Caco-2 (cell line): ENCODE results near the gene AXIN1. TPM values are rescaled to one million over a fixed set of nuclear protein-coding genes. Genes with fewer than 3 reads are reported as not detected.

Experiments used
- BruUV-seq: library from RNA; stranded (reverse); fragments of 400-500 nt; replicated peaks from 2 replicates; lab custom pipeline; 2021; lab: Mats Ljungman, UMichigan
- CTCF ChIA-PET: fragments of 300-600 bp; sonication (Branson Sonifier 250); formaldehyde crosslinking; loops from one replicate; lab custom pipeline; 2022; ENCODE audit warnings: antibody characterized with exemption; lab: Charles Lee
- POLR2A ChIA-PET: fragments of 300-600 bp; sonication (Branson Sonifier 250); formaldehyde crosslinking; loops from one replicate; lab custom pipeline; 2022; ENCODE audit warnings: antibody characterized with exemption; lab: Charles Lee
- DNase-seq, 2 experiments: peaks; one replicate each; pipeline versions ENCODE4 v3.0.0 to v3.0.0-alpha.2; 2020 to 2022
- H3K27me3 ChIP-seq: replicated peaks from 2 replicates; pipeline ENCODE4 v1.6.0; 2011; ENCODE audit warnings: low read length; ENCODE audit not compliant: control insufficient read depth, insufficient read depth
- H3K36me3 ChIP-seq: 2 replicates; pipeline ENCODE4 v1.5.1; 2011; ENCODE audit warnings: low read length; ENCODE audit not compliant: control insufficient read depth, insufficient read depth
- H3K4me1 ChIP-seq: fragments of 250-450 bp; sonication (Bioruptor Pico); 2 replicates; pipeline ENCODE4 v1.5.1; 2020; ENCODE audit warnings: mild to moderate bottlenecking
- H3K4me3 ChIP-seq: 2 replicates; pipeline ENCODE4 v1.5.1; 2011; ENCODE audit warnings: low read depth, mild to moderate bottlenecking, control low read depth, low read length
- H3K9me3 ChIP-seq: fragments of 250-450 bp; sonication (Bioruptor Pico); 2 replicates; pipeline ENCODE4 v1.5.1; 2020; ENCODE audit warnings: mild to moderate bottlenecking, moderate library complexity
- H3K27ac Mint-ChIP-seq: one replicate; pipeline ENCODE4 v1.8.0; 2022; ENCODE audit warnings: mixed read lengths; ENCODE audit not compliant: unreplicated experiment
- H3K27me3 Mint-ChIP-seq: one replicate; pipeline ENCODE4 v1.8.0; 2022; ENCODE audit warnings: mixed read lengths; ENCODE audit not compliant: insufficient read depth, unreplicated experiment
- H3K36me3 Mint-ChIP-seq: one replicate; pipeline ENCODE4 v1.8.0; 2022; ENCODE audit warnings: mild to moderate bottlenecking, mixed read lengths; ENCODE audit not compliant: insufficient read depth, unreplicated experiment
- H3K4me1 Mint-ChIP-seq: one replicate; pipeline ENCODE4 v1.8.0; 2022; ENCODE audit warnings: low read depth, mixed read lengths; ENCODE audit not compliant: unreplicated experiment
- H3K4me3 Mint-ChIP-seq: one replicate; pipeline ENCODE4 v1.8.0; 2022; ENCODE audit warnings: mild to moderate bottlenecking, moderate library complexity, mixed read lengths; ENCODE audit not compliant: unreplicated experiment
- H3K9me3 Mint-ChIP-seq: one replicate; pipeline ENCODE4 v1.8.0; 2022; ENCODE audit warnings: mixed read lengths; ENCODE audit not compliant: unreplicated experiment
- CTCF ChIP-seq, 2 experiments: fragments of 200-600 bp in 1 of 2; IDR thresholded peaks; 1 replicate in 1 of 2; 2 replicates in 1 of 2; pipeline versions ENCODE4 v1.5.1 to v1.8.0; 2011 to 2022; ENCODE audit warnings: antibody characterized with exemption in 1 of 2, control low read depth in 1 of 2, inconsistent platforms in 1 of 2, low read depth in 1 of 2, low read length in 1 of 2, mild to moderate bottlenecking in 1 of 2, moderate library complexity in 1 of 2; ENCODE audit not compliant: insufficient read depth in 1 of 2, severe bottlenecking in 1 of 2, unreplicated experiment in 1 of 2
- intact Hi-C: fragments of 100-400 bp; cut with micrococcal nuclease; formaldehyde crosslinking; loops from one replicate; pipeline ENCODE4 v1.10.0; 2022; ENCODE audit not compliant: unreplicated experiment
- total RNA-seq: library from RNA; stranded (reverse); gene quantifications from 2 replicates; pipeline ENCODE4 v1.2.3, GENCODE V29; 2022

AXIN1 gene
- total RNA-seq, 1 experiment from 2014 or later = 34.5 TPM

- Histone ChIP-seq H3K4me3 (no peak overlapping the region), H3K9me3 (no peaks in the 10 kb centered on the region), H3K4me1 (no peaks in the 10 kb centered on the region), H3K36me3 (no peaks in the 10 kb centered on the region), H3K27me3 (no peaks in the 10 kb centered on the region)
- Mint-ChIP-seq H3K4me1 (no peaks in the 10 kb centered on the region), H3K9me3 (no peaks in the 10 kb centered on the region), H3K27ac (no peak overlapping the region), H3K4me3 (no peak overlapping the region), H3K27me3 (no peaks in the 10 kb centered on the region), H3K36me3 (peaks cover 13% of the 10 kb centered on the region)
- no TSS peak for BruUV-seq
- no peak for TF ChIP-seq CTCF (IDR thresholded peaks at IDR 0.05; ENCODE audit: insufficient read depth in 1 of 2, low read depth in 1 of 2, low read length in 1 of 2, severe bottlenecking in 1 of 2, unreplicated experiment in 1 of 2)
- ChIA-PET POLR2A (no interaction called here), CTCF (no interaction called here)
- no peak for DNase-seq
- intact Hi-C loops = no loop called here
These were observed 6.7 kb upstream of the AXIN1 start for GRCh38 chr16:359067-359763.

GRCh38 chr16:356741-357140 lies 4.2 kb upstream of the AXIN1 start:
- Mint-ChIP-seq H3K9me3 (no peaks in the 10 kb centered on the region), H3K27ac (no peak overlapping the region), H3K4me1 (no peaks in the 10 kb centered on the region), H3K27me3 (no peaks in the 10 kb centered on the region), H3K36me3 (peaks cover 6% of the 10 kb centered on the region), H3K4me3 (no peak overlapping the region)
- POLR2A ChIA-PET = no interaction called here
- intact Hi-C loops = no loop called here
- Histone ChIP-seq H3K9me3 (no peaks in the 10 kb centered on the region), H3K36me3 (no peaks in the 10 kb centered on the region), H3K4me1 (peaks cover 5% of the 10 kb centered on the region; the same call in 1 of the 2 replicates), H3K27me3 (no peaks in the 10 kb centered on the region), H3K4me3 (no peak overlapping the region)
- CTCF ChIA-PET = no interaction called here
- BruUV-seq = no TSS peak
- no peak for TF ChIP-seq CTCF (IDR thresholded peaks at IDR 0.05; ENCODE audit: insufficient read depth in 1 of 2, low read depth in 1 of 2, low read length in 1 of 2, severe bottlenecking in 1 of 2, unreplicated experiment in 1 of 2)
- DNase-seq = no peak

- Mint-ChIP-seq H3K27me3 (no peaks in the 10 kb centered on the region), H3K4me3 (no peak overlapping the region), H3K9me3 (no peaks in the 10 kb centered on the region), H3K4me1 (no peaks in the 10 kb centered on the region), H3K36me3 (no peaks in the 10 kb centered on the region), H3K27ac (no peak overlapping the region)
- no peak for TF ChIP-seq CTCF (IDR thresholded peaks at IDR 0.05; ENCODE audit: insufficient read depth in 1 of 2, low read depth in 1 of 2, low read length in 1 of 2, severe bottlenecking in 1 of 2, unreplicated experiment in 1 of 2)
- ChIA-PET POLR2A (no interaction called here), CTCF (no interaction called here)
- intact Hi-C loops = loop anchor here (5.0 kb wide), 1 partner anchor 128 kb away; the partner anchor contains the start of gene LUC7L
- no peaks in the 10 kb centered on the region for H3K27me3 ChIP-seq
- BruUV-seq = no TSS peak
- no peaks in the 10 kb centered on the region for H3K9me3 ChIP-seq
- no peaks in the 10 kb centered on the region; the same call in 1 of the 2 replicates for H3K36me3 ChIP-seq
- H3K4me3 ChIP-seq = no peak overlapping the region
- H3K4me1 ChIP-seq = peaks cover 9% of the 10 kb centered on the region; the same call in 1 of the 2 replicates
- DNase-seq = no peak
These were observed 2.5 kb upstream of the AXIN1 start for GRCh38 chr16:354971-355461.
